ENCODE data around the gene THRAP3. TPM values are rescaled to one million over a fixed set of nuclear protein-coding genes. Genes with fewer than 3 reads are reported as not detected.

THRAP3 gene
- total and polyA plus RNA-seq, 4 donors: 31.6 to 91.5 (median 66.0) TPM

DNA sequence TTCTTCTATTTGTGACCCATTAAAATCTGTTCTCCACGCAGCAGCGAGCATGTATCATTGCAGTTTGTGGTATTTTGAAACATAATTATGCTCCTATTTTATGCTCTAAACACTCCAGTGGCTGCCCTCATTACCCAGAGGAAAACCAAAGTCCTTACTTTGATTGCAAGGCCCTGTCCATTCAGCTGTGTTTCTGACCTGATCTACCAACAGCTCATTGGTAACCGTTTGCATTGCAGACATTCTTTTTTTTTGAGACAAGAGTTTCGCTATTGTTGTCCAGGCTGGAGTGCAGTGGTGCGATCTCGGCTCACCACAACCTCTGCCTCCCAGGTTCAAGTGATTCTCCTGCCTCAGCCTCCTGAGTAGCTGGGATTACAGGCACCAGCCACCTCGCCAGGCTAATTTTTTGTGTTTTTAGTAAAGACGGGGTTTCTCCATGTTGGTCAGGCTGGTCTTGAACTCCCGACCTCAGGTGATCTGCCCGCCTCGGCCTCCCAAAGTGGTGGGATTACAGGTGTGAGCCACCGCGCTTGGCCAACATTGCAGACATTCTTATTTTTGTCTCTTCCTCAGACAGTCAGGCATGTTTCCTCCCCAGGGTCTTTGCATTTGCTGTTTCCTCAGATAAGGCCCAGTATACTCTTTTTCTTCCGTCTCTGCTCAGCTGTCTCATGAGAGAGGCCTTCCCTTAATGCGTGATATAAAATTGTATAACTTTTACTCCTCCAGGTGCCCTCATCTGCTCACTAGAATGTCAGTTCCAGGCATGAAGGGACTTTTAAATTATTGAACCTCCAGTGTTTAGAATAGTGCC lies 32.5 kb downstream of the THRAP3 start:
- Histone ChIP-seq H3K36me3 (ENCODE audit: control insufficient read depth in 1 of 2, insufficient read depth in 2 of 2, low read length in 1 of 2) (no peaks in the 10 kb centered on the region), H3K27me3 (ENCODE audit: control insufficient read depth in 1 of 2, insufficient read depth in 2 of 2, low read length in 1 of 2) (no peaks in the 10 kb centered on the region), H3K9me3 (ENCODE audit: control insufficient read depth, low read length) (no peaks in the 10 kb centered on the region), H3K4me1 (ENCODE audit: control insufficient read depth in 1 of 2, insufficient read depth in 2 of 2, low read length in 2 of 2) (peaks cover 3 to 5% of the 10 kb centered on the region in 2 donors), H3K4me3 (ENCODE audit: low read length in 2 of 2) (no peak overlapping the region), H3K27ac (ENCODE audit: low read depth in 1 of 2, low read length in 2 of 2) (no peak overlapping the region)
- no peak for ATAC-seq (ENCODE audit: low FRiP score)
- no peak for DNase-seq
- intact Hi-C loops (cut with DNase I): no loop called here
- 81 to 83% methylated on average over 15 of the region's 15 CpGs for WGBS, 2 donors

DNA sequence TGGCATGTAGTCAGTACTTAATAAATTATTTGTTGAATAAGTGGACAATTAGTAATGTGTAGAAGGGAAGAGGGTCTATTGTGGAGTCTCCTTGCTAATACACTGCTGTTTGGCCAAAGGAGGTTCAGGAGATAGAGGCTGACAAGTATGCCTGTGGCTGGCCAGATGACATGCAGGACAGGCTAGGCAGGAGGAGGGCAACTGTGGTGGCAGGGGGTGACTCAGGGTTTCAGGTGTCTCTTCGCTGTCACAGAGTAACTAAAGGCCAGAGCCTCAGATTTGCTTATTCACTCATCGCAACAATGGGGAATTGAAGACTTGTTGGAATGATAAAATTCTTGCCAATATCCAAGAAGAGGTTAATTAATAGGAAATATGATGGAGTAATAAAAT lies 33.1 kb downstream of the THRAP3 start:
- Histone ChIP-seq H3K36me3 (ENCODE audit: control insufficient read depth in 1 of 2, insufficient read depth in 2 of 2, low read length in 1 of 2) (no peaks in the 10 kb centered on the region), H3K9me3 (ENCODE audit: control insufficient read depth, low read length) (no peaks in the 10 kb centered on the region), H3K27me3 (ENCODE audit: control insufficient read depth in 1 of 2, insufficient read depth in 2 of 2, low read length in 1 of 2) (no peaks in the 10 kb centered on the region), H3K27ac (ENCODE audit: low read depth in 1 of 2, low read length in 2 of 2) (no peak overlapping the region), H3K4me3 (ENCODE audit: low read length in 2 of 2) (no peak overlapping the region), H3K4me1 (ENCODE audit: control insufficient read depth in 1 of 2, insufficient read depth in 2 of 2, low read length in 2 of 2) (peaks cover 3% of the 10 kb centered on the region in 2 donors)
- DNase-seq: no peak
- 92 to 96% methylated on average over 2 of the region's 2 CpGs for WGBS, 2 donors
- no peak for ATAC-seq (ENCODE audit: low FRiP score)
- intact Hi-C loops (cut with DNase I): no loop called here

GRCh38 chr1:36258960-36259344 lies 34.7 kb downstream of the THRAP3 start:
- 31 to 46% methylated on average over 1 of the region's 1 CpG for WGBS, 2 donors
- Histone ChIP-seq H3K4me1 (ENCODE audit: control insufficient read depth in 1 of 2, insufficient read depth in 2 of 2, low read length in 2 of 2) (peaks cover 0 to 3% of the 10 kb centered on the region in 2 donors), H3K27me3 (ENCODE audit: control insufficient read depth in 1 of 2, insufficient read depth in 2 of 2, low read length in 1 of 2) (no peaks in the 10 kb centered on the region), H3K36me3 (ENCODE audit: control insufficient read depth in 1 of 2, insufficient read depth in 2 of 2, low read length in 1 of 2) (no peaks in the 10 kb centered on the region), H3K27ac (ENCODE audit: low read depth in 1 of 2, low read length in 2 of 2) (no peak overlapping the region), H3K4me3 (ENCODE audit: low read length in 2 of 2) (no peak overlapping the region), H3K9me3 (ENCODE audit: control insufficient read depth, low read length) (no peaks in the 10 kb centered on the region)
- intact Hi-C loops (cut with DNase I): no loop called here
- ATAC-seq (ENCODE audit: low FRiP score) (no peak), DNase-seq (no peak)

DNA sequence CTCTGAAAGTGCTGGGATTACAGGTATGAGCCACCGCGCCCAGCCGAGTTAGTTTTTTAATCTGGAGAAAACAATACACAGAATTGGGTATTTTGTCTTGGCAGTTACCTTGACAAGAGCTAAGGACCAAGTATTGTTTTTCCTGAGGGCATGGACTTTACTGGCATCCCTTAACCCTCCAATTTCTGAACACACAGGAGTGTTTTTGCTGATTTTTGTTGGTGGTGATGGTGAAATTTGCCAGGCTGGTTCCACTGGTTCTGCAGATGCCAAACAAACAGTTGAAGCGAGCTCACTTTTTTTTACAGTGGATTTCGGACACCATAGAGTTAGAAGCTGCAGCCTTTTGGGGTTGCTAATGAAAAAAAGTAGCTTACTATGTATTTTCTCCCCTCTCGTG lies 44.7 kb downstream of the THRAP3 start:
- Histone ChIP-seq H3K27me3 (ENCODE audit: control insufficient read depth in 1 of 2, insufficient read depth in 2 of 2, low read length in 1 of 2) (no peaks in the 10 kb centered on the region), H3K36me3 (ENCODE audit: control insufficient read depth in 1 of 2, insufficient read depth in 2 of 2, low read length in 1 of 2) (no peaks in the 10 kb centered on the region), H3K4me1 (ENCODE audit: control insufficient read depth in 1 of 2, insufficient read depth in 2 of 2, low read length in 2 of 2) (peaks cover 0 to 3% of the 10 kb centered on the region in 2 donors), H3K9me3 (ENCODE audit: control insufficient read depth, low read length) (no peaks in the 10 kb centered on the region), H3K4me3 (ENCODE audit: low read length in 2 of 2) (no peak overlapping the region), H3K27ac (ENCODE audit: low read depth in 1 of 2, low read length in 2 of 2) (no peak overlapping the region)
- 86 to 88% methylated on average over 6 of the region's 6 CpGs for WGBS, 2 donors
- DNase-seq (no peak), ATAC-seq (ENCODE audit: low FRiP score) (no peak)
- intact Hi-C loops (cut with DNase I): no loop called here

DNA sequence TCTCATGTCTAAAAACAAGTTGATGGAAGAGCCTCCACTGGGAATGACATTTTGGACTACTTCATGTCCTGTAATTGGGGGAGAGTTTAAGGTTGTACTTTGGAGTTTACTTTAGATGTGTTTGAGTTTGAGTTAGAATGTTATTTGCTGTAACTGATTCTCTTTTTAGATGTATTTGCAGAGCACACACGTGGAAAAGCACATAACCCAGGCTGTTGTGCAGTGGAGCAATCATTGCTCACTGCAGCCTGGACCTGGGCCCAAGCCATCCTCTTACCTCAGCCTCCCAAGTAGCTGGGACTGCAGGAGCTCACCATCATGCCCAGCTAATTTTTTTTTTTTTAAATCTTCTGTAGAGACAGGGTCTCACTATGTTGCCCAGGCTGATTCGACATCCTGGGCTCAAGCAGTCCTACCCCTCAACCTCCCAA lies 45.2 kb downstream of the THRAP3 start:
- Histone ChIP-seq H3K36me3 (ENCODE audit: control insufficient read depth in 1 of 2, insufficient read depth in 2 of 2, low read length in 1 of 2) (no peaks in the 10 kb centered on the region), H3K27me3 (ENCODE audit: control insufficient read depth in 1 of 2, insufficient read depth in 2 of 2, low read length in 1 of 2) (no peaks in the 10 kb centered on the region), H3K27ac (ENCODE audit: low read depth in 1 of 2, low read length in 2 of 2) (no peak overlapping the region), H3K4me1 (ENCODE audit: control insufficient read depth in 1 of 2, insufficient read depth in 2 of 2, low read length in 2 of 2) (peaks cover 0 to 3% of the 10 kb centered on the region in 2 donors), H3K4me3 (ENCODE audit: low read length in 2 of 2) (no peak overlapping the region), H3K9me3 (ENCODE audit: control insufficient read depth, low read length) (no peaks in the 10 kb centered on the region)
- ATAC-seq (ENCODE audit: low FRiP score) (no peak), DNase-seq (no peak)
- 50 to 51% methylated on average over 2 of the region's 2 CpGs for WGBS, 2 donors
- intact Hi-C loops (cut with DNase I): no loop called here

DNA sequence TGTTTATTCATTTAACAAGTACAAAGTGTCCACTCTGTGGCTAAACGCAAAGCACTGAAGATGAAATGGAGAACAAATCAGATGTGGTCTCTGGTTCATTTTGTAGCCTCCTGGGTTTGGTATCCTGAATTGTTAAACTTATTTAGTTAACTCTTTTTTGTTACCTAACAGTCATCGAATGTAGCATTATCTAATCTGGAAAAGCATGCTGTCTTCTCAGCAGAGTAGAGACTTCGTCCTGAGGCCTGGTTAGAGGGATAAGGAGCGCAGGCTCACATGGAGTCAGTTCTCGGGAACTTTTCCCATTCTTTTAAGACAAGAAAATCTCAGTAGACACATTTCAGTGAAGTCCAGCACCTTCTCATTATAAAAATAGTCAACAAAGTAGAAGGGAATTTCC lies 48.8 kb downstream of the THRAP3 start:
- Histone ChIP-seq H3K27ac (ENCODE audit: low read depth in 1 of 2, low read length in 2 of 2) (no peak overlapping the region), H3K36me3 (ENCODE audit: control insufficient read depth in 1 of 2, insufficient read depth in 2 of 2, low read length in 1 of 2) (no peaks in the 10 kb centered on the region), H3K4me1 (ENCODE audit: control insufficient read depth in 1 of 2, insufficient read depth in 2 of 2, low read length in 2 of 2) (peaks cover 0 to 3% of the 10 kb centered on the region in 2 donors), H3K27me3 (ENCODE audit: control insufficient read depth in 1 of 2, insufficient read depth in 2 of 2, low read length in 1 of 2) (no peaks in the 10 kb centered on the region), H3K9me3 (ENCODE audit: control insufficient read depth, low read length) (no peaks in the 10 kb centered on the region), H3K4me3 (ENCODE audit: low read length in 2 of 2) (no peak overlapping the region)
- WGBS, 2 donors: 38 to 40% methylated on average over 5 of the region's 5 CpGs
- no peak for ATAC-seq (ENCODE audit: low FRiP score)
- intact Hi-C loops (cut with DNase I): no loop called here
- DNase-seq: no peak

GRCh38 chr1:36274201-36274600 lies 50.0 kb downstream of the THRAP3 start:
- Histone ChIP-seq H3K27me3 (ENCODE audit: control insufficient read depth in 1 of 2, insufficient read depth in 2 of 2, low read length in 1 of 2) (no peaks in the 10 kb centered on the region), H3K9me3 (ENCODE audit: control insufficient read depth, low read length) (no peaks in the 10 kb centered on the region), H3K4me3 (ENCODE audit: low read length in 2 of 2) (no peak overlapping the region), H3K27ac (ENCODE audit: low read depth in 1 of 2, low read length in 2 of 2) (no peak overlapping the region), H3K4me1 (ENCODE audit: control insufficient read depth in 1 of 2, insufficient read depth in 2 of 2, low read length in 2 of 2) (peaks cover 0 to 3% of the 10 kb centered on the region in 2 donors), H3K36me3 (ENCODE audit: control insufficient read depth in 1 of 2, insufficient read depth in 2 of 2, low read length in 1 of 2) (no peaks in the 10 kb centered on the region)
- WGBS, 2 donors: 91 to 96% methylated on average over 1 of the region's 1 CpG
- ATAC-seq (ENCODE audit: low FRiP score) (no peak), DNase-seq (no peak)
- intact Hi-C loops (cut with DNase I): no loop called here

- intact Hi-C loops (cut with DNase I): no loop called here
Observed at GRCh38 chr1:36276688-36277087, 52.4 kb downstream of the THRAP3 start.

GRCh38 chr1:36279110-36279788 lies 55.0 kb downstream of the THRAP3 start:
- H3K36me3 ChIP-seq (ENCODE audit: control insufficient read depth in 1 of 2, insufficient read depth in 2 of 2, low read length in 1 of 2): no peaks in the 10 kb centered on the region
- WGBS, 2 donors: 24 to 26% methylated on average over 2 of the region's 2 CpGs
- no peaks in the 10 kb centered on the region for H3K27me3 ChIP-seq (ENCODE audit: control insufficient read depth in 1 of 2, insufficient read depth in 2 of 2, low read length in 1 of 2)
- H3K9me3 ChIP-seq (ENCODE audit: control insufficient read depth, low read length): no peaks in the 10 kb centered on the region
- no peak for ATAC-seq (ENCODE audit: low FRiP score)
- H3K27ac ChIP-seq (ENCODE audit: low read depth in 1 of 2, low read length in 2 of 2): no peak overlapping the region
- intact Hi-C loops (cut with DNase I): no loop called here
- H3K4me1 ChIP-seq (ENCODE audit: control insufficient read depth in 1 of 2, insufficient read depth in 2 of 2, low read length in 2 of 2): no peaks in the 10 kb centered on the region
- no peak for DNase-seq
- no peak overlapping the region for H3K4me3 ChIP-seq (ENCODE audit: low read length in 2 of 2)

More at GRCh38 chr1:36276688-36277087, 52.4 kb downstream of the THRAP3 start:
- WGBS, 2 donors: 91 to 96% methylated on average over 6 of the region's 6 CpGs
- Histone ChIP-seq H3K9me3 (ENCODE audit: control insufficient read depth, low read length) (no peaks in the 10 kb centered on the region), H3K27me3 (ENCODE audit: control insufficient read depth in 1 of 2, insufficient read depth in 2 of 2, low read length in 1 of 2) (no peaks in the 10 kb centered on the region), H3K27ac (ENCODE audit: low read depth in 1 of 2, low read length in 2 of 2) (no peak overlapping the region), H3K4me3 (ENCODE audit: low read length in 2 of 2) (no peak overlapping the region), H3K4me1 (ENCODE audit: control insufficient read depth in 1 of 2, insufficient read depth in 2 of 2, low read length in 2 of 2) (peaks cover 0 to 3% of the 10 kb centered on the region in 2 donors), H3K36me3 (ENCODE audit: control insufficient read depth in 1 of 2, insufficient read depth in 2 of 2, low read length in 1 of 2) (no peaks in the 10 kb centered on the region)
- DNase-seq (no peak), ATAC-seq (ENCODE audit: low FRiP score) (no peak)

Data from aorta (tissue), 5 donors.